Amygdala (tissue), 56 donors: ENCODE data around the gene ADCY2.

Source experiments
- DNase-seq, 56 donors: peaks; one replicate each; lab custom pipeline; 2025; lab: John Stamatoyannopoulos, UW

The ADCY2 gene

GRCh38 chr5:7813007-7813406, 417.1 kb downstream of the ADCY2 start:
- no peak for DNase-seq

GRCh38 chr5:7813576-7813975, 417.6 kb downstream of the ADCY2 start:
- no peak for DNase-seq

GRCh38 chr5:7814816-7815215, 418.9 kb downstream of the ADCY2 start:
- DNase-seq = no peak

- peak in 53 of 56 donors; percentile 11 to 79 (median 57) for DNase-seq
Measured at GRCh38 chr5:7815892-7816534, 420.1 kb downstream of the ADCY2 start.

- DNase-seq = no peak
Measured at GRCh38 chr5:7816535-7816901, 420.6 kb downstream of the ADCY2 start.

GRCh38 chr5:7822449-7822848, 426.5 kb downstream of the ADCY2 start:
- no peak for DNase-seq

- DNase-seq = no peak
Measured at GRCh38 chr5:7823594-7823993, 427.7 kb downstream of the ADCY2 start.

- no peak for DNase-seq
Measured at GRCh38 chr5:7824995-7825394, 429.1 kb downstream of the ADCY2 start.

GRCh38 chr5:7825630-7826029, 429.7 kb downstream of the ADCY2 start:
- no peak for DNase-seq

- DNase-seq = peak in 4 of 56 donors; percentile 19 to 35 (median 24)
Measured at GRCh38 chr5:7827610-7828009, 431.7 kb downstream of the ADCY2 start.

- DNase-seq = no peak
Measured at GRCh38 chr5:7828269-7828668, 432.3 kb downstream of the ADCY2 start.

- no peak for DNase-seq
Measured at GRCh38 chr5:7834982-7835381, 439.0 kb downstream of the ADCY2 start.

GRCh38 chr5:7837403-7837802, 441.5 kb downstream of the ADCY2 start:
- no peak for DNase-seq

GRCh38 chr5:7842531-7842930, 446.6 kb downstream of the ADCY2 start:
- DNase-seq = no peak

GRCh38 chr5:7844901-7845300, 449.0 kb downstream of the ADCY2 start:
- DNase-seq = no peak

- no peak for DNase-seq
Measured at GRCh38 chr5:7845557-7845956, 449.6 kb downstream of the ADCY2 start.

GRCh38 chr5:7846327-7846726, 450.4 kb downstream of the ADCY2 start:
- no peak for DNase-seq

- DNase-seq = no peak
Measured at GRCh38 chr5:7848296-7848695, 452.4 kb downstream of the ADCY2 start.

GRCh38 chr5:7849681-7850394, 453.9 kb downstream of the ADCY2 start:
- peak in 10 of 56 donors; percentile 9 to 39 (median 20) for DNase-seq

GRCh38 chr5:7850395-7851239, 454.7 kb downstream of the ADCY2 start, which contains the start of gene CFAP90:
TSS of gene CFAP90 (minus strand) at chr5:7851133. CDS start at chr5:7851021, 112 bp downstream.
- peak in 21 of 56 donors; percentile 10 to 61 (median 25) for DNase-seq

GRCh38 chr5:7851240-7851592, 455.3 kb downstream of the ADCY2 start:
- no peak for DNase-seq
